ENCODE results near the gene KYAT1. TPM values are rescaled to one million over a fixed set of nuclear protein-coding genes. Genes with fewer than 3 reads are reported as not detected.
A peak's percentile ranks its signal among the peaks of the same experiment; 100 is the strongest.

The KYAT1 gene
- total RNA-seq, 1 donor: 2.0 TPM

DNA sequence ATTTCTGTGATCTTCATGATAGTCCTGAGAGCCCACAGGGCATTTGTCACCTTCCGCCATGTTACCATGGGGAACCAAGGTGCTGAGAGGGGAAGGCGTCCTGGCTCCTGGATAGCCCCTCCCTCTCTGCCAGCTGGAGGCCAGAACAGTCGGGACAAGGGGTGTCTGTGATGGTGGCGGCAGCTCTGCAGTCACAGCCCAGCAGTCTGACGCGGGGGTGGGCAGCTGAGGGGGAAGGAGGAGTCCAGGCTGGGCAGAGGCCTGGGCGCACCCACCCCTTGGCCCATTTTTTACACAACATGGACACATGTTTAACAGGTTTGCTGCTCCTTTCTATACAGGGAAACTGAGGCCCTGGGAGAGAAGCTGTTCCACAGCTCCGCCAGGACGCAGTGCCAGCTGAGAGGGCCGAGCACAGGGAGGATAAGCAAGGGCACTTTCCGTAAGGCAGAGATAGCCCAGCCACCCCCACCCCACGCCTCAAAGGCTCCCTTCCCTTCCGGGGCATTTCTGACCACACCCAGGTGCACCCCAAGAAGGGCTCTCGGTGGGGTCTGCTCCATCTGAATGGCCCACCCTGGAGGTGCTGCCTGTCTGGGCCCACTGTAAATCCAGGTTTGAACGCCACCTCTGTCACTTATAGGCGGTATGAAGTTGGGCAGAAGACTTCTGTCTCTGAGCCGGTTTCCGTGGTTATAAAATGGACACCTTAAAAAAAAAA is 17.3 kb upstream of the KYAT1 start:
- H3K27me3 ChIP-seq (ENCODE audit: insufficient read depth, low read length): no peaks in the 10 kb centered on the region
- H3K9me3 ChIP-seq (ENCODE audit: low read depth, low read length): no peaks in the 10 kb centered on the region
- peaks cover 75% of the 10 kb centered on the region for H3K4me1 ChIP-seq (ENCODE audit: insufficient read depth, low read length)
- H3K4me3 ChIP-seq (ENCODE audit: low read length): no peak overlapping the region

DNA sequence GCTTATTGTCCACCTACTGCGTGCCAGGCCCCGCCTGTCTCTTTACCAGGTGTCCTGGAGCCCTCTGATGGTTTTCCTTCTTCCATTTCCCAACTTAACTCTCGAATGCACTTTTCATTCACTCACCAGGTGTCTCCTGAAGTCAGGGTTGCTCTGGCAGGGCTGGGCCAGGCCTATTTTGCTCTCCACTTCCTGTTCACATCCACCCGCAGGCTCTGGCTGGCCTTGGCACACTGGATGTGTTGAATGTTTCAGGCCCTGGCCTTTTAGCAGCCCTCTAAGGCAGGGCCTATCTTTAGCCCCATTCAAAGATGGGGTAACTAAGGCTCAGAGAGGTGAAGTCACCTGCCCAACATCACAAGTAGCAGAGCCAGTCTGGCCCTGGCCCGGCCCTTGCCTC is 16.6 kb upstream of the KYAT1 start:
- Histone ChIP-seq H3K27me3 (ENCODE audit: insufficient read depth, low read length) (no peaks in the 10 kb centered on the region), H3K4me3 (ENCODE audit: low read length) (no peak overlapping the region), H3K4me1 (ENCODE audit: insufficient read depth, low read length) (peaks cover 71% of the 10 kb centered on the region), H3K9me3 (ENCODE audit: low read depth, low read length) (no peaks in the 10 kb centered on the region)

DNA sequence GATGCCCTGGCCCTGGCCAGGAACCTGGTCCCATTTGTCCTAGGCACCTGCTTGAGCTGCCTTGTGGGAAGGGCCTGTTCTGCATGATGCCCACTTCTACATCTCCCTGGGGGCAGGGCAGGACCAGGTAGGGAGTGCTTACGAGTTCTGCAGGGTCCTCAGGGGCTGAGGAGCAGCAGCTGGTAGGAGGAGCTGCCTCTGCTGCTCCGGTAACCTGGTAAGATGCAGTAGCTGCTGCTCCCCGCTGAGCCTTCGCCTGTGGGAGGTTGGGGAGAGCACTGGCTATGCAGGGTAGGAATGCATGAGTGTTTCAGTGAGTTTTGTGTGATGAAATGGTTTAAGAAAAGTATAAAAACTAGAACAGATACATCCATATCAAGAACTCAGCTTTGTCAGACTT is 13.8 kb upstream of the KYAT1 start:
- H3K27me3 ChIP-seq (ENCODE audit: insufficient read depth, low read length): no peaks in the 10 kb centered on the region
- H3K4me1 ChIP-seq (ENCODE audit: insufficient read depth, low read length): peaks cover 60% of the 10 kb centered on the region
- no peaks in the 10 kb centered on the region for H3K9me3 ChIP-seq (ENCODE audit: low read depth, low read length)
- no peak overlapping the region for H3K4me3 ChIP-seq (ENCODE audit: low read length)

DNA sequence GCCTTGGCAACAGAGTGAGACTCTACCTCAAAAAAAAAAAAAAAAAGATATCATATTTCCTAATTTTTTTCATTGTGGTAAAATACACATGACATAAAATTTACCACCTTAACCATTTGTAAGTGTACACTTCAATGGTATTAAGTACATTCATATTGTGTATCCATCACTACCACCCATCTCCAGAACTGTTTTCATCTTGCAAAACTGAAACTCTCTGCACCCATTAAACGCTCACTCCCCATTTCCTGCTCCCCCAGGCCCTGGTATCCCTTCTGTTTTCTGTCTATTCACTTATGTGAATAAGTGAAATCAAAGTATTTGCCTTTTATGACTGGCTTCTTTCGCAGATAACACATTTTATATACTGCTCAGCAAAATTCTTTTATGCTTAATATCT is 13.0 kb upstream of the KYAT1 start:
- peaks cover 52% of the 10 kb centered on the region for H3K4me1 ChIP-seq (ENCODE audit: insufficient read depth, low read length)
- H3K27me3 ChIP-seq (ENCODE audit: insufficient read depth, low read length): no peaks in the 10 kb centered on the region
- no peak overlapping the region for H3K4me3 ChIP-seq (ENCODE audit: low read length)
- H3K9me3 ChIP-seq (ENCODE audit: low read depth, low read length): no peaks in the 10 kb centered on the region

DNA sequence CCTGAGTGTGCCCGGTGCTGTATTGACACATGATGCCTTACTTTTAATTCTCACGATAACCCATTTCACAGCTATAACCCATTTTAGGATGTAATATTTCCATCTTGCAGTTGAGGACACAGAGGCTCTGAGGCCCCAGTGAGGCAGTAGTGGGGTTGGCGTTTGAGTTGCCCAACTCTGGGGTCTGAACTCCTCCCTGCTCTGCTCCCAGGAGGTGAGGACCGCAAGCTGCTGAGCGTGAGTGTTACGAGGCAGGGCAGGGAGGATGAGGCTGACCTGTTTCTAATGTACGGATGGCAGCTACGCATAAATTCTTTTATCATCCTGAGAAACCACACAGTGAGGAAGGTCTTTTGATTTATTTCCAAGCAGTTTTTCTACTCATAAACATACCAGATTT is 11.6 kb upstream of the KYAT1 start:
- peaks cover 38% of the 10 kb centered on the region for H3K4me1 ChIP-seq (ENCODE audit: insufficient read depth, low read length)
- H3K4me3 ChIP-seq (ENCODE audit: low read length): no peak overlapping the region
- H3K27me3 ChIP-seq (ENCODE audit: insufficient read depth, low read length): no peaks in the 10 kb centered on the region
- no peaks in the 10 kb centered on the region for H3K9me3 ChIP-seq (ENCODE audit: low read depth, low read length)

DNA sequence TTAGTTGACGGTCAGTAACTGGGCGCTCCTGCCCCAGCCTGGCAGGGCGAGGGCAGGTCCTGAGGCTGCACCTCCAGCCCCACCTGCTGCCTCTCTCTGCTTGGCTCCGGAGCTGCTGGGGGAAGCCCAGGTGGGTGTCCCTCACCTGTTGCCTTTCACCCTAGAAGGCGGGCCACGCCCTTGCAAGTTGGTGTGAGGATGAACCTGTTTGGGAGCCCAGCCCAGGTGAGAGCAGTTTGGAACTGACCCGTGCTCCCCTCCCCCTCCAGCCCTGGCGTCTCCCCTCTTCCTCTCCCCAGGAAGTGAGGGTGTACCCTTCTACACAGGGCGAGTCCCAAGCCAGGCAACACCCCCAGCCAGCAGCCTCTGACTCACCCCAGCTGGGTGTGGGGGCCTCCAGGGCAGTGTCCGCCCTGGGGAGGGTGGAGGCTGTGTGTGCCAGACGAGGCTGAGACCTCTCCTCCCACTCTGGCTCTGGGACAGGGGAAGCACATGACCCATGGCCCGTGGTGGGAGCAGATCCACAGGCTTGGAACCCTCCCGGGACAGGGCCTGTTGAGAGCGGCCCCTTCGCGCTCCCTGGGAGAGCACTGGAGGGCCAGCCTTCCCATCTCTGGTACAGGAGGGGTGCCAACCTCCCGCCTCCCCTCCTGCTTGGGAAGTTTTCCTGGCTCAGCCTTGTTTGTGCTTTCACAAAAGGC is 10.6 kb upstream of the KYAT1 start:
- H3K9me3 ChIP-seq (ENCODE audit: low read depth, low read length): no peaks in the 10 kb centered on the region
- no peaks in the 10 kb centered on the region for H3K27me3 ChIP-seq (ENCODE audit: insufficient read depth, low read length)
- peaks cover 29% of the 10 kb centered on the region for H3K4me1 ChIP-seq (ENCODE audit: insufficient read depth, low read length)
- no peak overlapping the region for H3K4me3 ChIP-seq (ENCODE audit: low read length)

DNA sequence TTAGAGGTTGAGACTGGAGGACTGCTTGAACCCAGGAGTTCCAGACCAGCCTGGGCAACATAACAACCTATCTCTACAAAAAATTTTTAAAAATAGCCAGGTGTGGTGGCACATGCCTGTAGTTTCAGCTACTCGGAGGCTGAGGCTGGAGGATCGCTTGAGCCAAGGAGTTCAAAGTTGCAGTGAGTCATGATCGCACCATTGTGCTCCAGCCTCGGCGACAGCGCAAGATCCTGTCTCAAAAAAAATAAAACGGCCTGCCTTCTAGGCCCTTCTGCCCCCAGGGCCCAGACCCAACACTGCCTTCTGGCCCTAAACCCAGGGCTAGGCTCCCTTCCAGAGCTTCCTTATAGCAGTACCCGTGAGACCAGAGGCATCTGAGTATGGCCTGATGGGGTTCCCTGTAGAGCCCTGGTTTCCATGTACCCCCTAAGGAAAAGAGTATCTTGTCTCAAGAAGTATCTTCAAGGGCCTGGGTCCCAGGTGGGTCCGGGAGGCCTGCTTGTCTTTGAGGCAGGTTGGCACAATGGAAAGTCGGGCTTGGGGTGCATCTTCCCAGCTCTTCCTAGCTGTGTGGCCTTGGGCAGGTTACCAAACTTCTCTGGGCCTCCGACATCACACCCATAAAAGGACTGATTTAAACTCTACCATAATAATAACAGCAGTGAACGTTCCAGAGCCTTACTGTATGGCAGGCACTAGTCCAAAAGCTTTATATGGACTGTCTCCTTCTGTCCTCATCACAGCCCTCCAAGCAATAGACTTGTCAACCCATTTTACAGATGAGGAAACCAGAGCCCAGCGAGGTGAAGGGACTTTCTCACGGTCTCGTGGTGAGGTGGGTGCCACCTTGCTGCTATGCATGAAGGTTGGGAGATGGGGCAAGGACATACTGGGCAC is 9.8 kb upstream of the KYAT1 start:
- Histone ChIP-seq H3K4me1 (ENCODE audit: insufficient read depth, low read length) (peaks cover 29% of the 10 kb centered on the region), H3K27me3 (ENCODE audit: insufficient read depth, low read length) (no peaks in the 10 kb centered on the region), H3K9me3 (ENCODE audit: low read depth, low read length) (no peaks in the 10 kb centered on the region), H3K4me3 (ENCODE audit: low read length) (no peak overlapping the region)

DNA sequence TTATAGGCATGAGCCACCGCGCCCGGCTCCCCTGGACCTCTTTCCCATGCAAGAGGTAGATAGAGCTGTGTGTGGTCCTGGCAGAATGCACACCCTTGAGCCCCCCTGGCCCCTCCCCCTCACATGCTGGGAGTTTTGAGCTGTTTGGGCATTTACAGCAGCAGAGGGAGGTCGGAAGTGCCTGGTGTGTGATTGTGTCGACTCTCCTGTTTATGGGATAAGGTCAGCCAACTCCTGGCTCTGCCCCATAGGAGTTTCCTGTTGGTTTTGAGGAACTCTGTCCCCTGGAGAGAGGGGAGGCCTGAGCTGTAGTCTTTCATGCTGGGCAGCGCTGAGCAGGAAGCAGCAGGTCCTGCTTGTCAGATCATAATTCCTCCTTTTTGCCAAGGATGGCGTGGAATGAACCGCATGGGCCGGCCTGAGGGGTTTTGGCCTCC is 6.2 kb upstream of the KYAT1 start:
- no peak overlapping the region for H3K4me3 ChIP-seq (ENCODE audit: low read length)
- H3K27me3 ChIP-seq (ENCODE audit: insufficient read depth, low read length): no peaks in the 10 kb centered on the region
- no peaks in the 10 kb centered on the region for H3K9me3 ChIP-seq (ENCODE audit: low read depth, low read length)
- H3K4me1 ChIP-seq (ENCODE audit: insufficient read depth, low read length): peaks cover 43% of the 10 kb centered on the region

DNA sequence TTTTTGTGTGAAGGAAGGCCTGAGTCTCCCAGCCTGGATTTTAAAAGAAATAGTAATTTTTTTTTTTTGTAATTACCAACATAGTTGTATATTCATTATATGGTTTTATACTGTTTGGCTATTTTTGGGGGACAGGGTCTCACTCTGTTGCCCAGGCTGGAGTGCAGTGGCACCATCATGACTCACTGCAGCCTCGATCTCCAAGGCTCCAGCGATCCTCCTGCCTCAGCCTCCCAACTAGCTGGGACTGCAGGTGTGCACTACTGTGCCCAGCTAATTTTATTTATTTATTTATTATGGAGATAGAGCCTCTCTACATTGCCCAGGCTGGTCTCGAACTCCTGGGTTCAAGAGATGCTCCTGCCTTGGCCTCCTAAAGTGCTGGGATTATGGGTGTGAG is 5.3 kb upstream of the KYAT1 start:
- Histone ChIP-seq H3K4me1 (ENCODE audit: insufficient read depth, low read length) (peaks cover 40% of the 10 kb centered on the region), H3K27me3 (ENCODE audit: insufficient read depth, low read length) (no peaks in the 10 kb centered on the region), H3K9me3 (ENCODE audit: low read depth, low read length) (no peaks in the 10 kb centered on the region), H3K4me3 (ENCODE audit: low read length) (no peak overlapping the region)

DNA sequence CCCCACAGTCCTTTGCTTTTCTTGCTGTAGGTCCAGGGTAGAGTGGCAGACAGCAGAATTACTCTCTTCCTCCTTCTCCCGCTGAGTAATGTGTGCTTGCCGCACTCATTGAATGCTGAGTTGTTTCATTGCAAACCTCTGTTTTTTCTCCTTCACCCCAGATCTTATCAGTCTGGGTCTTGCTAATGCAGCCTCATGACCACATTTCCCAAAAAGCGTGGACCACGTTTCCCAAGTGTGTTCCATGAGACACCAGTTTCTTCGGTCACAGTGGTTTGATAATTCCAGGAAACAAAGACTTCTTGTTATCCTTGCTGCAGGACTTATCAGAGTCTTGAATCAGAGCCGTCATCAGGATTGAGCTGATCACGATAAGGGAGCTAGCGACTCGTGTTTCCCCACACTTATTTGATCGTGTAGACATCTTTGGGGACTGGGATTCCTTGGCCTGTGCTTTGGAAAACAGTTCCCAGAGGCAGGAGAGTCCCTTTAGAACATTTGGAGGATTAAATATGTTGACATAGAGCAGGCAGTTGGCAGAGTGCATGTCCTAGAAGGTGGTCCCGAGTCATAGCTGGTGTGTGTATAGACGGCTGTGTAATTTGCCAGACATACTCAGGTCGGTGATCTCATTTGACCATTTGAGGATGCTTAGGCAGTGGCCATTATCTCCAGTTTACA is 4.6 kb upstream of the KYAT1 start:
- Histone ChIP-seq H3K9me3 (ENCODE audit: low read depth, low read length) (no peaks in the 10 kb centered on the region), H3K4me3 (ENCODE audit: low read length) (no peak overlapping the region), H3K4me1 (ENCODE audit: insufficient read depth, low read length) (peaks cover 36% of the 10 kb centered on the region), H3K27me3 (ENCODE audit: insufficient read depth, low read length) (no peaks in the 10 kb centered on the region)

DNA sequence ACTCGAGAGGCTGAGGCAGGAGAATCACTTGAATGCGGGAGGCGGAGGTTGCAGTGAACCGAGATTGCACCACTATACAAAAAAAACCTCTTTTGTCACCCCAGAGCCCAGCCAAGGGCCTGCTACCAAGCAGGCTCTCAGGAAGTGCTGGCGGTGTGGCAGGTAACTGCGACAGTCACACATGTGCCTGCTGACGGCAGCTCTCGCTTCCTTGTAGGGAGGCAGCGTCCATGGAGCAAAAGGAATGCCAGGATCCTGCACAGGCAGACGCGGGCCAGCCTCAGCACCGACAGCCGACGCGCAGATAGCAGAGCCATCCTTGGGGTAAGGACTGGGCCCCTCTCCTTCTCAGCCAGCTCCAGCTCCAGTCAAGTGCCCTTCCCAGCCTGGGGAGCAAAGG is 4.0 kb upstream of the KYAT1 start:
- no peaks in the 10 kb centered on the region for H3K27me3 ChIP-seq (ENCODE audit: insufficient read depth, low read length)
- no peaks in the 10 kb centered on the region for H3K9me3 ChIP-seq (ENCODE audit: low read depth, low read length)
- H3K4me3 ChIP-seq (ENCODE audit: low read length): no peak overlapping the region
- peaks cover 38% of the 10 kb centered on the region for H3K4me1 ChIP-seq (ENCODE audit: insufficient read depth, low read length)

DNA sequence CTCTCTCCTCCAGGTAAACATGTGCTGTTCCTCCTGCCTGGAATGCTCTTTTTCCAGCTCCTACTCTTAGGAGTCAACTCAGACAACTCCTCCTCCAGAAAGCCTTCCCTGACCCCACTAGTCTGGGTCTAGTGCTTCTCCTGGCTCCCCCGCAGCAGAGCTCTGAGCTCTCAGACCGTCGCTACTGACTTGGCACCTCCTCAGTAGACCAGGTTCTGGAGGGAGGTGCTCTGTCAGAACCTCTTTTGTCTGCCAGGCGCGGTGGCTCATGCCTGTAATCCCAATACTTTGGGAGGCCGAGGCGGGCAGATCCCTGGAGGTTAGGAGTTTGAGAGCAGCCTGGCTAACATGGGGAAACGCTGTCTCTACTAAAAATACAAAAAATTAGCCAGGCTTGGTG is 3.6 kb upstream of the KYAT1 start:
- Histone ChIP-seq H3K9me3 (ENCODE audit: low read depth, low read length) (no peaks in the 10 kb centered on the region), H3K27me3 (ENCODE audit: insufficient read depth, low read length) (no peaks in the 10 kb centered on the region), H3K4me1 (ENCODE audit: insufficient read depth, low read length) (peaks cover 42% of the 10 kb centered on the region), H3K4me3 (ENCODE audit: low read length) (no peak overlapping the region)

DNA sequence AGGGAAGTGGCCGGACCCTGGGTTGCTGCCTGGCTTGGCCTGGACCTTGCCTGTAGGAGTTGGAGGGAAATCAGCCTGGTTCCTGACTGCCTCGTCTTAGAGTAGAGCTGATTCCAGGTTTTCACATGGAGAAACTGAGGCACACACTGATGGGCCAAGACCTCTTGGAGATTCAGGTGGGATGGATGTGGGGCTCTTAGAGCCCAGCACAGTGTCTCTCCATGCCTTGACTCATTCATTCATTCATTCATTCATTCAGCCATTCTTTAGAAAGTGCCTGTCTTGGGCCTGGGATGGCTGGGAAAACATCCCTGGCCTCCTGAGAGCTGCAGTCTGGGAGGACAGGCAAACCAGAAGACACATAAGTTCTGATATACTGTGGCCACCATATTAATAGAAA is 2.4 kb upstream of the KYAT1 start:
- Histone ChIP-seq H3K27me3 (ENCODE audit: insufficient read depth, low read length) (no peaks in the 10 kb centered on the region), H3K9me3 (ENCODE audit: low read depth, low read length) (no peaks in the 10 kb centered on the region), H3K4me3 (ENCODE audit: low read length) (no peak overlapping the region), H3K4me1 (ENCODE audit: insufficient read depth, low read length) (peaks cover 42% of the 10 kb centered on the region)

DNA sequence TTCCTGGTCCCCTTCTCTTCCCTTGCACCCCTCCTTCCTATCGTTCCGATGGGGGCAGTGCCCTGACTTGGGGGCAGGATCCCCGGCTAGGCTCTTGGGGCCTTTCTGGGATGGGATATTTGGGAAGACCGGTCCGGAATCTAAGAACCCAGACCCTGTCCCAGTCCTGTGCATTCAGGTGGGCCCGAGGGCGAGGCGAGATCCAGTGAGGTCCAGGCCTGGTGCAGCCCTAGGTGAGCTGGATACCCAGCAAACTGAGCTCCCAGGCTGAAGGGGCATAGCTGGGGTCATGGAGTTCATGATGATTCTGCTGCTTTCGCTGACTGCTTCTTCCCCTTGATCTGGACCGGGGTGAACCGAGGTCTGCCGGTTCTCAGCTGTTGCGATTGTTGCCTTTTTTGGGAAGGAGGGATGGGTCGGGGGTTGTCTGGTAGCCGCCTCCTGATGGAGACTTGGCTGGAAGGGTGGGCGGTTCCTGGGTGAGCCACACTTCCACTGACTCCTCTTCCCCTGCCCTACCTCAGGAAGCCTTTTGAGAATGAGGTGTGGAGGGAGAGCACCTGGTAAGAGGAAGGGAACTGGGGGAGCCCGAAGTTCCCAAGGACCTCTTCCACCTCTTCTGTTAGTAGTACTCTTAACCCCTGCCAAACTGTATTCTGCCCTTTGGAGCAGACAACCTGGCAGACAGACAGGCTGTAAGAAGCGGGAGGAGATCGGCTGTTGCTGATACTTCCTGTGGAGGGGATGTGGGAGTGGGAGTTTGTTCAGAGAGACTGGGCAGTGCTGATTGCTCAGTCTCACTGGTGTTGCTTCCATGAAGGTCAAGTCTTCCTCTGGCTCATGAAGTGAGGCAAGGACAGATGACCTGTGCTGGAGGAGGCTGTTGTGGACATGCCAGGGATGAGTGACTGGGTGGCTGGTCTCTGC is 1.2 kb upstream of the KYAT1 start:
- H3K9me3 ChIP-seq (ENCODE audit: low read depth, low read length): no peaks in the 10 kb centered on the region
- H3K27me3 ChIP-seq (ENCODE audit: insufficient read depth, low read length): no peaks in the 10 kb centered on the region
- H3K4me1 ChIP-seq (ENCODE audit: insufficient read depth, low read length): peaks cover 42% of the 10 kb centered on the region
- H3K4me3 ChIP-seq (ENCODE audit: low read length): peak overlapping the region; percentile 88

All from mononuclear cell (primary cell).